Measurements from ENCODE around the gene MAP2K5.

DNA sequence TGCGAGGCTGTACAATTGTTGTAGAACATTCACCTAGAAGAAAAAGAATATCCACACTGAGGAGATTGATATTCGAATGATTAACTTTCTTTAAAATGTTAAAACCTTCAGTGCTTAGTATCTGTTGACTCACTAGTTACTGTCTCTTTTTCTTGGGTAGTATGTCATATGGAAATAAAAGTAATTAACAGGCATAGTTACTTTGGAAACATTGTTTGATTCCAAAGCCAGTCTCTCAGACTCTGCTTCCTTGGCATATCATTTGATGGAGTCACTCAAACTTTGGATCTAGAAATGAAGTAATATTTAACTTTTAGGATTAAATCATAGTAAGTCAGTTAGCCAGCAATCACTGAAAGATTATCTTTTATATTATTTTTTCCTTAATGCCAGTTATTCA, 63.4 kb downstream of the MAP2K5 start:
- TF ChIP-seq POLR2A (IDR thresholded peaks at IDR 0.05) (no peak), POLR2AphosphoS5 (IDR thresholded peaks at IDR 0.05) (no peak)
- TF ChIP-seq, protein P1, sequence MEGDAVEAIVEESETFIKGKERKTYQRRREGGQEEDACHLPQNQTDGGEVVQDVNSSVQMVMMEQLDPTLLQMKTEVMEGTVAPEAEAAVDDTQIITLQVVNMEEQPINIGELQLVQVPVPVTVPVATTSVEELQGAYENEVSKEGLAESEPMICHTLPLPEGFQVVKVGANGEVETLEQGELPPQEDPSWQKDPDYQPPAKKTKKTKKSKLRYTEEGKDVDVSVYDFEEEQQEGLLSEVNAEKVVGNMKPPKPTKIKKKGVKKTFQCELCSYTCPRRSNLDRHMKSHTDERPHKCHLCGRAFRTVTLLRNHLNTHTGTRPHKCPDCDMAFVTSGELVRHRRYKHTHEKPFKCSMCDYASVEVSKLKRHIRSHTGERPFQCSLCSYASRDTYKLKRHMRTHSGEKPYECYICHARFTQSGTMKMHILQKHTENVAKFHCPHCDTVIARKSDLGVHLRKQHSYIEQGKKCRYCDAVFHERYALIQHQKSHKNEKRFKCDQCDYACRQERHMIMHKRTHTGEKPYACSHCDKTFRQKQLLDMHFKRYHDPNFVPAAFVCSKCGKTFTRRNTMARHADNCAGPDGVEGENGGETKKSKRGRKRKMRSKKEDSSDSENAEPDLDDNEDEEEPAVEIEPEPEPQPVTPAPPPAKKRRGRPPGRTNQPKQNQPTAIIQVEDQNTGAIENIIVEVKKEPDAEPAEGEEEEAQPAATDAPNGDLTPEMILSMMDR (IDR thresholded peaks at IDR 0.05): no peak
